MM.1S (cell line): Measurements from ENCODE around the gene SHISA6.

Experiments
- DNase-seq: peaks from one replicate; pipeline ENCODE4 v3.0.0-alpha.2; 2015
- H2AFZ ChIP-seq: fragments of 300-600 bp; sonication (generic); 2 replicates; pipeline ENCODE4 v1.6.0; 2016; ENCODE audit warnings: antibody characterized with exemption, low read length
- H3F3A ChIP-seq: fragments of 300-600 bp; sonication (generic); 2 replicates; pipeline ENCODE4 v1.6.1; 2016; ENCODE audit warnings: mild to moderate bottlenecking, antibody characterized with exemption, low read length, moderate library complexity, mixed read lengths; ENCODE audit not compliant: insufficient read depth
- H3K27ac ChIP-seq: fragments of 300-600 bp; sonication (generic); 2 replicates; pipeline ENCODE4 v1.5.1; 2016; ENCODE audit warnings: mild to moderate bottlenecking, low read length
- H3K27me3 ChIP-seq: fragments of 300-600 bp; sonication (generic); replicated peaks from 2 replicates; pipeline ENCODE4 v1.6.0; 2016; ENCODE audit warnings: low read length; ENCODE audit not compliant: insufficient read depth
- H3K36me3 ChIP-seq: fragments of 300-600 bp; sonication (generic); replicated peaks from 2 replicates; pipeline ENCODE4 v1.6.1; 2016; ENCODE audit warnings: mild to moderate bottlenecking, low read length, mixed read lengths; ENCODE audit not compliant: insufficient read depth
- H3K4me1 ChIP-seq: fragments of 300-600 bp; sonication (generic); 2 replicates; pipeline ENCODE4 v1.6.1; 2016; ENCODE audit warnings: low read length, mixed read lengths
- H3K4me2 ChIP-seq: fragments of 300-600 bp; sonication (generic); 2 replicates; pipeline ENCODE4 v1.6.0; 2016; ENCODE audit warnings: low read depth, low read length
- H3K4me3 ChIP-seq: fragments of 300-600 bp; sonication (generic); 2 replicates; pipeline ENCODE4 v1.5.1; 2016; ENCODE audit warnings: low read length, mixed read lengths
- H3K79me2 ChIP-seq: fragments of 300-600 bp; sonication (generic); 2 replicates; pipeline ENCODE4 v1.6.1; 2016; ENCODE audit warnings: mixed run types, low read length, mixed read lengths
- H3K9ac ChIP-seq: fragments of 300-600 bp; sonication (generic); 2 replicates; pipeline ENCODE4 v1.6.1; 2016; ENCODE audit warnings: low read length, mixed read lengths
- H3K9me2 ChIP-seq: fragments of 300-600 bp; sonication (generic); replicated peaks from 2 replicates; pipeline ENCODE4 v1.6.1; 2016; ENCODE audit warnings: mild to moderate bottlenecking, low read length, mixed read lengths; ENCODE audit not compliant: insufficient read depth
- H3K9me3 ChIP-seq: fragments of 300-600 bp; sonication (generic); replicated peaks from 2 replicates; pipeline ENCODE4 v1.6.1; 2016; ENCODE audit warnings: mild to moderate bottlenecking, low read length, mixed read lengths; ENCODE audit not compliant: insufficient read depth
- H4K20me1 ChIP-seq: fragments of 300-600 bp; sonication (generic); 2 replicates; pipeline ENCODE4 v1.6.1; 2016; ENCODE audit warnings: mild to moderate bottlenecking, low read length, moderate library complexity, mixed read lengths; ENCODE audit not compliant: insufficient read depth
- CTCF ChIP-seq: fragments of 300-600 bp; sonication (generic); IDR thresholded peaks from 2 replicates; pipeline ENCODE4 v1.5.1; 2016; ENCODE audit warnings: antibody characterized with exemption, low read length, mixed read lengths
- EZH2 ChIP-seq: fragments of 300-600 bp; sonication (generic); optimal IDR thresholded peaks from 2 replicates; pipeline ENCODE3; 2017; ENCODE audit warnings: low read depth, mild to moderate bottlenecking, antibody characterized with exemption, low read length, mixed read lengths
- EZH2phosphoT487 ChIP-seq: fragments of 300-600 bp; sonication (generic); IDR thresholded peaks from 2 replicates; pipeline ENCODE4 v1.6.1; 2018; ENCODE audit warnings: antibody characterized with exemption, low read length

SHISA6 gene

GRCh38 chr17:11612956-11613355 lies 371.9 kb downstream of the SHISA6 start:
- H3K4me1 ChIP-seq = no peaks in the 10 kb centered on the region
- TF ChIP-seq EZH2 = no peak
- TF ChIP-seq CTCF = no peak
- TF ChIP-seq EZH2phosphoT487 = no peak
- no peak overlapping the region for H3K27ac ChIP-seq
- no peaks in the 10 kb centered on the region for H3K9me3 ChIP-seq
- H3K4me2 ChIP-seq = no peak overlapping the region
- no peaks in the 10 kb centered on the region for H3K36me3 ChIP-seq
- no peak for DNase-seq
- H3K27me3 ChIP-seq = no peaks in the 10 kb centered on the region
- H3F3A ChIP-seq = no peaks in the 10 kb centered on the region
- no peaks in the 10 kb centered on the region for H4K20me1 ChIP-seq
- H3K79me2 ChIP-seq = no peaks in the 10 kb centered on the region
- H3K4me3 ChIP-seq = no peak overlapping the region
- H3K9me2 ChIP-seq = no peaks in the 10 kb centered on the region
- H3K9ac ChIP-seq = no peak overlapping the region
- no peak overlapping the region for H2AFZ ChIP-seq
